GM23338 (cell line): Measurements from ENCODE around the gene FOXP1. TPM values are rescaled to one million over a fixed set of nuclear protein-coding genes. Genes with fewer than 3 reads are reported as not detected.

Experiments
- ATAC-seq: fragments of 200-7000 bp; cut with Tn5 transposase; 3 replicates; pipeline ENCODE4 v1.9.1; 2020
- DNase-seq: peaks from one replicate; pipeline ENCODE4 v3.0.0-alpha.2; 2015; ENCODE audit warnings: low spot score
- H2AFZ ChIP-seq: fragments of 200-600 bp; sonication (generic); 2 replicates; pipeline ENCODE4 v1.8.0; 2016; ENCODE audit warnings: antibody characterized with exemption, mild to moderate bottlenecking, moderate library complexity
- H3F3A ChIP-seq: fragments of 200-600 bp; sonication (generic); replicated peaks from 2 replicates; pipeline ENCODE4 v1.8.0; 2017; ENCODE audit warnings: antibody characterized with exemption, mixed run types, low read depth
- H3K27ac ChIP-seq: fragments of 200-600 bp; sonication (generic); 2 replicates; pipeline ENCODE4 v1.6.1; 2016; ENCODE audit warnings: low read depth
- H3K27me3 ChIP-seq: fragments of 200-600 bp; sonication (generic); 2 replicates; pipeline ENCODE4 v1.8.0; 2016; ENCODE audit warnings: mild to moderate bottlenecking, mixed run types, moderate library complexity; ENCODE audit not compliant: insufficient read depth
- H3K36me3 ChIP-seq: fragments of 200-600 bp; sonication (generic); 2 replicates; pipeline ENCODE4 v1.8.0; 2016; ENCODE audit warnings: mild to moderate bottlenecking; ENCODE audit not compliant: insufficient read depth
- H3K4me1 ChIP-seq: fragments of 200-600 bp; sonication (generic); 2 replicates; pipeline ENCODE4 v1.8.0; 2016; ENCODE audit warnings: mild to moderate bottlenecking, moderate library complexity; ENCODE audit not compliant: insufficient read depth
- H3K4me2 ChIP-seq: fragments of 200-600 bp; sonication (generic); 2 replicates; pipeline ENCODE4 v1.7.1; 2017; ENCODE audit warnings: mixed run types
- H3K4me3 ChIP-seq: fragments of 200-600 bp; sonication (generic); 2 replicates; pipeline ENCODE4 v1.6.1; 2016; ENCODE audit warnings: mixed run types
- H3K79me2 ChIP-seq: fragments of 200-600 bp; sonication (generic); replicated peaks from 2 replicates; pipeline ENCODE4 v1.8.0; 2017; ENCODE audit warnings: mild to moderate bottlenecking; ENCODE audit not compliant: insufficient read depth
- H3K9me2 ChIP-seq: fragments of 200-600 bp; sonication (generic); 2 replicates; pipeline ENCODE4 v1.8.0; 2017; ENCODE audit not compliant: insufficient read depth
- H4K20me1 ChIP-seq: fragments of 200-600 bp; sonication (generic); replicated peaks from 2 replicates; pipeline ENCODE4 v1.8.0; 2017; ENCODE audit warnings: mild to moderate bottlenecking; ENCODE audit not compliant: insufficient read depth
- H3K27ac Mint-ChIP-seq: 2 replicates; pipeline ENCODE4 v1.8.0; 2020; ENCODE audit warnings: inconsistent platforms, mild to moderate bottlenecking, moderate library complexity, mixed read lengths
- H3K27me3 Mint-ChIP-seq: 3 replicates; pipeline ENCODE4 v1.8.0; 2022; ENCODE audit warnings: low read depth, mild to moderate bottlenecking, moderate library complexity, mixed read lengths, inconsistent platforms; ENCODE audit not compliant: insufficient read depth, poor library complexity
- H3K36me3 Mint-ChIP-seq: 3 replicates; pipeline ENCODE4 v1.8.0; 2021; ENCODE audit warnings: low read depth, mild to moderate bottlenecking, inconsistent platforms, moderate library complexity, mixed read lengths
- H3K4me1 Mint-ChIP-seq: 3 replicates; pipeline ENCODE4 v1.8.0; 2020; ENCODE audit warnings: mild to moderate bottlenecking, inconsistent platforms, mixed read lengths
- H3K4me3 Mint-ChIP-seq: 3 replicates; pipeline ENCODE4 v1.8.0; 2021; ENCODE audit warnings: moderate library complexity, mild to moderate bottlenecking, inconsistent platforms, mixed read lengths
- H3K9me3 Mint-ChIP-seq: 3 replicates; pipeline ENCODE4 v1.8.0; 2020; ENCODE audit warnings: moderate library complexity, mild to moderate bottlenecking, inconsistent platforms, mixed read lengths
- CREB1 ChIP-seq: fragments of 250-450 bp; sonication (Bioruptor Pico); IDR thresholded peaks from 2 replicates; pipeline ENCODE4 v1.5.0; 2020; ENCODE audit warnings: low read depth, mild to moderate bottlenecking, moderate library complexity
- CTCF ChIP-seq, 2 experiments: fragments of 200-600 bp in 1 of 2; sonication (generic) in 1 of 2; conservative IDR thresholded peaks; 2 replicates each; pipeline versions ENCODE4 v1.5.1 to v1.6.1; 2016 to 2017; ENCODE audit warnings: antibody characterized with exemption in 2 of 2, low read depth in 2 of 2, mild to moderate bottlenecking in 2 of 2, moderate library complexity in 1 of 2
- EZH2 ChIP-seq: fragments of 200-600 bp; sonication (generic); IDR thresholded peaks from one replicate; pipeline ENCODE4 v1.8.0; 2017; ENCODE audit warnings: antibody characterized with exemption, mild to moderate bottlenecking, low read depth; ENCODE audit not compliant: unreplicated experiment
- EZH2phosphoT487 ChIP-seq: fragments of 200-600 bp; sonication (generic); IDR thresholded peaks from one replicate; pipeline ENCODE4 v1.8.1; 2018; ENCODE audit warnings: antibody characterized with exemption; ENCODE audit not compliant: unreplicated experiment
- JUNB ChIP-seq: IDR thresholded peaks from one replicate; pipeline ENCODE4 v1.6.1; 2016; ENCODE audit warnings: antibody characterized with exemption; ENCODE audit not compliant: unreplicated experiment
- NANOG ChIP-seq: IDR thresholded peaks from 2 replicates; pipeline ENCODE4 v1.6.1; 2016; ENCODE audit warnings: antibody characterized with exemption, borderline replicate concordance
- POLR2AphosphoS5 ChIP-seq: IDR thresholded peaks from 2 replicates; pipeline ENCODE4 v1.6.1; 2016; ENCODE audit warnings: antibody characterized with exemption, low read depth
- STAT1 ChIP-seq: IDR thresholded peaks from one replicate; pipeline ENCODE4 v1.6.1; 2016; ENCODE audit warnings: antibody characterized with exemption; ENCODE audit not compliant: unreplicated experiment
- polyA plus RNA-seq: library from polyadenylated mRNA; unstranded; fragments of >200 nt; fragmentation: Nextera tagmentation; extraction: Ambion mirVana; gene quantifications from 2 replicates; pipeline ENCODE4 v1.2.1, GENCODE V29; 2016
- total RNA-seq: library from RNA; depleted of rRNA; stranded (reverse); fragments of >200 nt; shearing (Covaris generic); gene quantifications from 2 replicates; pipeline ENCODE4 v1.2.3, GENCODE V29; 2014
- TF ChIP-seq, protein P1 (sequence below): IDR thresholded peaks from 2 replicates; pipeline ENCODE4 v1.6.1; 2016; ENCODE audit warnings: antibody characterized with exemption
- TF ChIP-seq, protein P2 (sequence below): IDR thresholded peaks from one replicate; pipeline ENCODE4 v1.6.1; 2018; ENCODE audit warnings: antibody characterized with exemption; ENCODE audit not compliant: unreplicated experiment
- TF ChIP-seq, protein P3 (sequence below): fragments of 250-450 bp; sonication (Bioruptor Pico); IDR thresholded peaks from 2 replicates; pipeline ENCODE4 v1.5.0; 2020; ENCODE audit warnings: mild to moderate bottlenecking, moderate library complexity

Gene FOXP1
- total and polyA plus RNA-seq, 2 experiments from 2014 or later, result 32.9 to 35.5 TPM

DNA sequence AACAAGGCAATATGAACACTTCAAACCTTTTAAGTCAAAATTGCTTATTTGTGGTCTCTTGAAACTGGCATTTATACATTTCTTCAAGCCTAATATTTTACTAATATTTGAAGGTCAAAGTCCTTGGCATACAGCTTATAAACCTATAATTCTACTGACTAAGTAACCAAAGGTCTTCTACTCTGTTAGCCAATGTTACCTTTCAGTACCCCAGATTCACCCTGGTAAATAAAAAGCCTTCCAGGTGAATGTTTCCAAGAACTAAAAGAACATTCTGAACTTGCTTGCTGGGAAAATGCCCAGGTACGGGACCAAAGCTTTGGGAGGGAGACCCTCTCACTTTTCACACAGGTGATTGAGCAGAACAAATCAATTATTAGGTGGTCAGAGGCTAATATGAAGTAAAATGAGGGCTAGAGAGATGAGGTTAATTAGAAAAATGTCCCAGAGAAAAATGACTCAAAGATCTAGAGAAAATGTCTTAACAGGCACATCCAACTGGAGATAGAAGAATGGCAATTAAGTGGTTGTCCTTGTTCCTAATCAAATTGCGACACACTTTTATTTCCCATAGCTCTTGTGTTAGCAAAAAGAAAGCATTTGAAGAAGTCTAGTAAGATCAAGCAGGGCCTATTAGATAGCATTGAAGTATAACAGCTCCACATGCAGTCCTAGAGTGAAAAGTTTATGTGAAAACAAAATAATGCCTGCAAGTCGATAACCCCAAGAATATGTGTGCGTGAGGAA lies 232.0 kb downstream of the FOXP1 start:
- H2AFZ ChIP-seq, result no peak overlapping the region
- no peak overlapping the region for H3K27ac Mint-ChIP-seq
- H3K9me3 Mint-ChIP-seq, result no peaks in the 10 kb centered on the region

More for the DNA sequence above, 232.0 kb downstream of the FOXP1 start:
- Mint-ChIP-seq H3K4me1 (no peaks in the 10 kb centered on the region), H3K4me3 (no peak overlapping the region), H3K36me3 (no peaks in the 10 kb centered on the region), H3K27me3 (peaks cover 3% of the 10 kb centered on the region)
- DNase-seq (no peak), ATAC-seq (no peak)
- H3K27ac ChIP-seq, result no peak overlapping the region
- H3K4me3 ChIP-seq, result no peak overlapping the region
- no peak overlapping the region for H3K4me2 ChIP-seq
- no peaks in the 10 kb centered on the region for H3F3A ChIP-seq
- no peaks in the 10 kb centered on the region for H3K36me3 ChIP-seq
- no peaks in the 10 kb centered on the region for H3K79me2 ChIP-seq
- H3K4me1 ChIP-seq, result no peaks in the 10 kb centered on the region
- no peaks in the 10 kb centered on the region for H3K9me2 ChIP-seq
- no peaks in the 10 kb centered on the region for H4K20me1 ChIP-seq
- TF ChIP-seq, protein P1, sequence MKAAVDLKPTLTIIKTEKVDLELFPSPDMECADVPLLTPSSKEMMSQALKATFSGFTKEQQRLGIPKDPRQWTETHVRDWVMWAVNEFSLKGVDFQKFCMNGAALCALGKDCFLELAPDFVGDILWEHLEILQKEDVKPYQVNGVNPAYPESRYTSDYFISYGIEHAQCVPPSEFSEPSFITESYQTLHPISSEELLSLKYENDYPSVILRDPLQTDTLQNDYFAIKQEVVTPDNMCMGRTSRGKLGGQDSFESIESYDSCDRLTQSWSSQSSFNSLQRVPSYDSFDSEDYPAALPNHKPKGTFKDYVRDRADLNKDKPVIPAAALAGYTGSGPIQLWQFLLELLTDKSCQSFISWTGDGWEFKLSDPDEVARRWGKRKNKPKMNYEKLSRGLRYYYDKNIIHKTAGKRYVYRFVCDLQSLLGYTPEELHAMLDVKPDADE, result no peak
- no peak for TF ChIP-seq NANOG
- no peak for TF ChIP-seq POLR2AphosphoS5
- TF ChIP-seq, protein P2, sequence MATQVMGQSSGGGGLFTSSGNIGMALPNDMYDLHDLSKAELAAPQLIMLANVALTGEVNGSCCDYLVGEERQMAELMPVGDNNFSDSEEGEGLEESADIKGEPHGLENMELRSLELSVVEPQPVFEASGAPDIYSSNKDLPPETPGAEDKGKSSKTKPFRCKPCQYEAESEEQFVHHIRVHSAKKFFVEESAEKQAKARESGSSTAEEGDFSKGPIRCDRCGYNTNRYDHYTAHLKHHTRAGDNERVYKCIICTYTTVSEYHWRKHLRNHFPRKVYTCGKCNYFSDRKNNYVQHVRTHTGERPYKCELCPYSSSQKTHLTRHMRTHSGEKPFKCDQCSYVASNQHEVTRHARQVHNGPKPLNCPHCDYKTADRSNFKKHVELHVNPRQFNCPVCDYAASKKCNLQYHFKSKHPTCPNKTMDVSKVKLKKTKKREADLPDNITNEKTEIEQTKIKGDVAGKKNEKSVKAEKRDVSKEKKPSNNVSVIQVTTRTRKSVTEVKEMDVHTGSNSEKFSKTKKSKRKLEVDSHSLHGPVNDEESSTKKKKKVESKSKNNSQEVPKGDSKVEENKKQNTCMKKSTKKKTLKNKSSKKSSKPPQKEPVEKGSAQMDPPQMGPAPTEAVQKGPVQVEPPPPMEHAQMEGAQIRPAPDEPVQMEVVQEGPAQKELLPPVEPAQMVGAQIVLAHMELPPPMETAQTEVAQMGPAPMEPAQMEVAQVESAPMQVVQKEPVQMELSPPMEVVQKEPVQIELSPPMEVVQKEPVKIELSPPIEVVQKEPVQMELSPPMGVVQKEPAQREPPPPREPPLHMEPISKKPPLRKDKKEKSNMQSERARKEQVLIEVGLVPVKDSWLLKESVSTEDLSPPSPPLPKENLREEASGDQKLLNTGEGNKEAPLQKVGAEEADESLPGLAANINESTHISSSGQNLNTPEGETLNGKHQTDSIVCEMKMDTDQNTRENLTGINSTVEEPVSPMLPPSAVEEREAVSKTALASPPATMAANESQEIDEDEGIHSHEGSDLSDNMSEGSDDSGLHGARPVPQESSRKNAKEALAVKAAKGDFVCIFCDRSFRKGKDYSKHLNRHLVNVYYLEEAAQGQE, result no peak
- no peak for TF ChIP-seq CREB1
- TF ChIP-seq, protein P3, sequence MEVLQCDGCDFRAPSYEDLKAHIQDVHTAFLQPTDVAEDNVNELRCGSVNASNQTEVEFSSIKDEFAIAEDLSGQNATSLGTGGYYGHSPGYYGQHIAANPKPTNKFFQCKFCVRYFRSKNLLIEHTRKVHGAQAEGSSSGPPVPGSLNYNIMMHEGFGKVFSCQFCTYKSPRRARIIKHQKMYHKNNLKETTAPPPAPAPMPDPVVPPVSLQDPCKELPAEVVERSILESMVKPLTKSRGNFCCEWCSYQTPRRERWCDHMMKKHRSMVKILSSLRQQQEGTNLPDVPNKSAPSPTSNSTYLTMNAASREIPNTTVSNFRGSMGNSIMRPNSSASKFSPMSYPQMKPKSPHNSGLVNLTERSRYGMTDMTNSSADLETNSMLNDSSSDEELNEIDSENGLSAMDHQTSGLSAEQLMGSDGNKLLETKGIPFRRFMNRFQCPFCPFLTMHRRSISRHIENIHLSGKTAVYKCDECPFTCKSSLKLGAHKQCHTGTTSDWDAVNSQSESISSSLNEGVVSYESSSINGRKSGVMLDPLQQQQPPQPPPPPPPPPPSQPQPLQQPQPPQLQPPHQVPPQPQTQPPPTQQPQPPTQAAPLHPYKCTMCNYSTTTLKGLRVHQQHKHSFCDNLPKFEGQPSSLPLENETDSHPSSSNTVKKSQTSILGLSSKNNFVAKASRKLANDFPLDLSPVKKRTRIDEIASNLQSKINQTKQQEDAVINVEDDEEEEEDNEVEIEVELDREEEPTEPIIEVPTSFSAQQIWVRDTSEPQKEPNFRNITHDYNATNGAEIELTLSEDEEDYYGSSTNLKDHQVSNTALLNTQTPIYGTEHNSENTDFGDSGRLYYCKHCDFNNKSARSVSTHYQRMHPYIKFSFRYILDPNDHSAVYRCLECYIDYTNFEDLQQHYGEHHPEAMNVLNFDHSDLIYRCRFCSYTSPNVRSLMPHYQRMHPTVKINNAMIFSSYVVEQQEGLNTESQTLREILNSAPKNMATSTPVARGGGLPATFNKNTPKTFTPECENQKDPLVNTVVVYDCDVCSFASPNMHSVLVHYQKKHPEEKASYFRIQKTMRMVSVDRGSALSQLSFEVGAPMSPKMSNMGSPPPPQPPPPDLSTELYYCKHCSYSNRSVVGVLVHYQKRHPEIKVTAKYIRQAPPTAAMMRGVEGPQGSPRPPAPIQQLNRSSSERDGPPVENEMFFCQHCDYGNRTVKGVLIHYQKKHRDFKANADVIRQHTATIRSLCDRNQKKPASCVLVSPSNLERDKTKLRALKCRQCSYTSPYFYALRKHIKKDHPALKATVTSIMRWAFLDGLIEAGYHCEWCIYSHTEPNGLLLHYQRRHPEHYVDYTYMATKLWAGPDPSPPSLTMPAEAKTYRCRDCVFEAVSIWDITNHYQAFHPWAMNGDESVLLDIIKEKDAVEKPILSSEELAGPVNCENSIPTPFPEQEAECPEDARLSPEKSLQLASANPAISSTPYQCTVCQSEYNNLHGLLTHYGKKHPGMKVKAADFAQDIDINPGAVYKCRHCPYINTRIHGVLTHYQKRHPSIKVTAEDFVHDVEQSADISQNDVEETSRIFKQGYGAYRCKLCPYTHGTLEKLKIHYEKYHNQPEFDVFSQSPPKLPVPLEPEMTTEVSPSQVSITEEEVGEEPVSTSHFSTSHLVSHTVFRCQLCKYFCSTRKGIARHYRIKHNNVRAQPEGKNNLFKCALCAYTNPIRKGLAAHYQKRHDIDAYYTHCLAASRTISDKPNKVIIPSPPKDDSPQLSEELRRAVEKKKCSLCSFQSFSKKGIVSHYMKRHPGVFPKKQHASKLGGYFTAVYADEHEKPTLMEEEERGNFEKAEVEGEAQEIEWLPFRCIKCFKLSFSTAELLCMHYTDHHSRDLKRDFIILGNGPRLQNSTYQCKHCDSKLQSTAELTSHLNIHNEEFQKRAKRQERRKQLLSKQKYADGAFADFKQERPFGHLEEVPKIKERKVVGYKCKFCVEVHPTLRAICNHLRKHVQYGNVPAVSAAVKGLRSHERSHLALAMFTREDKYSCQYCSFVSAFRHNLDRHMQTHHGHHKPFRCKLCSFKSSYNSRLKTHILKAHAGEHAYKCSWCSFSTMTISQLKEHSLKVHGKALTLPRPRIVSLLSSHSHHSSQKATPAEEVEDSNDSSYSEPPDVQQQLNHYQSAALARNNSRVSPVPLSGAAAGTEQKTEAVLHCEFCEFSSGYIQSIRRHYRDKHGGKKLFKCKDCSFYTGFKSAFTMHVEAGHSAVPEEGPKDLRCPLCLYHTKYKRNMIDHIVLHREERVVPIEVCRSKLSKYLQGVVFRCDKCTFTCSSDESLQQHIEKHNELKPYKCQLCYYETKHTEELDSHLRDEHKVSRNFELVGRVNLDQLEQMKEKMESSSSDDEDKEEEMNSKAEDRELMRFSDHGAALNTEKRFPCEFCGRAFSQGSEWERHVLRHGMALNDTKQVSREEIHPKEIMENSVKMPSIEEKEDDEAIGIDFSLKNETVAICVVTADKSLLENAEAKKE (CRISPR knock-in tag), result no peak
- no peak for TF ChIP-seq JUNB
- TF ChIP-seq EZH2phosphoT487, result no peak
- no peak for TF ChIP-seq EZH2
- no peak for TF ChIP-seq CTCF (conservative IDR thresholded peaks at IDR 0.05; ENCODE audit: low read depth in 2 of 2)
- no peak for TF ChIP-seq STAT1
- no peaks in the 10 kb centered on the region for H3K27me3 ChIP-seq
